GM12878 (cell line): ENCODE measurements around the gene ODC1. TPM values are rescaled to one million over a fixed set of nuclear protein-coding genes. Genes with fewer than 3 reads are reported as not detected.

Experiments used
- ATAC-seq: fragments of 200-7000 bp; cut with Tn5 transposase; 3 replicates; pipeline ENCODE4 v1.9.1; 2020; ENCODE audit warnings: mild to moderate bottlenecking, moderate library complexity
- BruUV-seq: library from RNA; stranded (reverse); fragments of 400-500 nt; replicated peaks from 2 replicates; lab custom pipeline; 2021; lab: Mats Ljungman, UMichigan
- CTCF ChIA-PET: fragments of 300-600 bp; sonication (Branson Sonifier 250); formaldehyde crosslinking; extraction: SDS; loops from one replicate; lab custom pipeline; 2021; ENCODE audit warnings: inconsistent platforms; lab: Yijun Ruan, JAX
- POLR2A ChIA-PET: fragments of 350-600 bp; formaldehyde crosslinking; extraction: SDS; loops from one replicate; lab custom pipeline; 2021; ENCODE audit warnings: inconsistent platforms; lab: Charles Lee
- RAD21 ChIA-PET: fragments of 300-600 bp; sonication (Branson Sonifier 250); formaldehyde crosslinking; loops from one replicate; lab custom pipeline; 2023; ENCODE audit warnings: antibody characterized with exemption; ENCODE audit not compliant: unreplicated experiment; lab: Charles Lee
- SMC1A ChIA-PET: fragments of 300-600 bp; sonication (Branson Sonifier 250); formaldehyde crosslinking; loops from one replicate; lab custom pipeline; 2023; ENCODE audit not compliant: unreplicated experiment, uncharacterized antibody; lab: Charles Lee
- DNase-seq: peaks from one replicate; pipeline ENCODE4 v3.0.0-alpha.2; 2011; ENCODE audit warnings: low read depth, low spot score
- FAIRE-seq: peaks from 3 replicates; lab custom pipeline; 2011; peaks lifted over from hg19 to GRCh38; lab: Jason Lieb, UNC
- H2AFZ ChIP-seq: 2 replicates; pipeline ENCODE4 v1.6.0; 2011; ENCODE audit warnings: low read depth, low read length, control low read depth; ENCODE audit not compliant: control insufficient read depth
- H3K27ac ChIP-seq: 2 replicates; pipeline ENCODE4 v1.5.1; 2011; ENCODE audit warnings: control low read depth; ENCODE audit not compliant: control insufficient read depth, insufficient read depth
- H3K27me3 ChIP-seq, 2 experiments: replicated peaks in 1 of 2; 2 replicates each; pipeline versions ENCODE4 v1.6.0 to v1.6.1; 2011; ENCODE audit warnings: low read length in 1 of 2; ENCODE audit not compliant: control insufficient read depth in 2 of 2, insufficient read depth in 2 of 2
- H3K36me3 ChIP-seq, 2 experiments: 2 replicates each; pipeline ENCODE4 v1.5.1; 2011; ENCODE audit warnings: low read length in 1 of 2; ENCODE audit not compliant: control insufficient read depth in 2 of 2, insufficient read depth in 2 of 2
- H3K4me1 ChIP-seq: 2 replicates; pipeline ENCODE4 v1.6.1; 2011; ENCODE audit warnings: mild to moderate bottlenecking, low read length, moderate library complexity, mixed read lengths; ENCODE audit not compliant: control insufficient read depth, insufficient read depth
- H3K4me2 ChIP-seq: 2 replicates; pipeline ENCODE4 v1.6.0; 2011; ENCODE audit warnings: control low read depth; ENCODE audit not compliant: control insufficient read depth, insufficient read depth
- H3K4me3 ChIP-seq: fragments of 200-600 bp; sonication (generic); 2 replicates; pipeline ENCODE4 v1.5.1; 2016
- H3K79me2 ChIP-seq: 2 replicates; pipeline ENCODE4 v1.6.0; 2011; ENCODE audit warnings: low read length; ENCODE audit not compliant: control insufficient read depth, insufficient read depth
- H3K9ac ChIP-seq: 2 replicates; pipeline ENCODE4 v1.8.0; 2011; ENCODE audit warnings: low read length, control low read depth, mixed read lengths; ENCODE audit not compliant: control insufficient read depth, insufficient read depth
- H3K9me3 ChIP-seq: replicated peaks from 3 replicates; pipeline ENCODE4 v1.5.1; 2011; ENCODE audit warnings: mild to moderate bottlenecking, low read length; ENCODE audit not compliant: control insufficient read depth, insufficient read depth
- H4K20me1 ChIP-seq: 2 replicates; pipeline ENCODE4 v1.6.0; 2011; ENCODE audit not compliant: control insufficient read depth, insufficient read depth
- CREM ChIP-seq: IDR thresholded peaks from 2 replicates; pipeline ENCODE4 v1.6.1; 2014; ENCODE audit warnings: antibody characterized with exemption, low read depth
- ETV6 ChIP-seq, 2 experiments: fragments of 450-650 bp in 1 of 2; IDR thresholded peaks in 1 of 2; conservative IDR thresholded peaks in 1 of 2; 2 replicates each; pipeline ENCODE4 v1.6.1; 2014; ENCODE audit warnings: antibody characterized with exemption in 1 of 2, borderline replicate concordance in 1 of 2, low read depth in 1 of 2, mild to moderate bottlenecking in 1 of 2, moderate library complexity in 1 of 2
- HDAC6 ChIP-seq: fragments of 200-600 bp; sonication (generic); IDR thresholded peaks from one replicate; pipeline ENCODE4 v1.8.0; 2017; ENCODE audit warnings: antibody characterized with exemption; ENCODE audit not compliant: unreplicated experiment
- NR2F1 ChIP-seq: fragments of 450-650 bp; conservative IDR thresholded peaks from 2 replicates; pipeline ENCODE4 v1.6.1; 2017; ENCODE audit warnings: mild to moderate bottlenecking
- PML ChIP-seq: IDR thresholded peaks from 2 replicates; pipeline ENCODE4 v1.6.1; 2012; ENCODE audit warnings: low read length, inconsistent platforms
- RCOR1 ChIP-seq: conservative IDR thresholded peaks from 2 replicates; pipeline ENCODE4 v1.6.1; 2012; ENCODE audit warnings: low read depth, low read length, improper control_type of control experiment
- RELA ChIP-seq: fragments of 450-650 bp; IDR thresholded peaks from 2 replicates; pipeline ENCODE4 v1.8.0; 2014; ENCODE audit warnings: borderline replicate concordance; ENCODE audit not compliant: partially characterized antibody
- RFX5 ChIP-seq: IDR thresholded peaks from 2 replicates; pipeline ENCODE4 v1.6.1; 2011; ENCODE audit warnings: low read depth, low read length, improper control_type of control experiment
- RUNX3 ChIP-seq: IDR thresholded peaks from 2 replicates; pipeline ENCODE4 v1.6.1; 2012; ENCODE audit warnings: low read length, inconsistent platforms
- SIX5 ChIP-seq: IDR thresholded peaks from 2 replicates; pipeline ENCODE4 v1.6.1; 2011; ENCODE audit warnings: mild to moderate bottlenecking, low read depth, low read length, moderate library complexity; ENCODE audit not compliant: severe bottlenecking
- SUPT20H ChIP-seq: IDR thresholded peaks from 2 replicates; pipeline ENCODE4 v1.6.1; 2011; ENCODE audit warnings: low read depth, mild to moderate bottlenecking, low read length, moderate library complexity, borderline replicate concordance; ENCODE audit not compliant: control insufficient read depth
- ZNF622 ChIP-seq: fragments of 450-650 bp; IDR thresholded peaks from 2 replicates; pipeline ENCODE4 v1.6.1; 2017; ENCODE audit warnings: mild to moderate bottlenecking, inconsistent platforms
- WGBS: methylation state at CpG from one replicate; pipeline ENCODE4 v1.1.6; 2016; ENCODE audit warnings: low lambda C conversion rate; ENCODE audit not compliant: insufficient replicate concordance, insufficient coverage; ENCODE audit errors: missing lambda C conversion rate; 5-methylcytosine and 5-hydroxymethylcytosine counted together
- in situ Hi-C: fragments of 300-500 bp; cut with MboI; formaldehyde crosslinking; loops from 9 replicates; pipeline ENCODE4 v1.14.3; 2018; ENCODE audit warnings: mixed read lengths
- intact Hi-C: fragments of 100-400 bp; cut with micrococcal nuclease; formaldehyde crosslinking; loops from one replicate; pipeline ENCODE4 v1.14.2; 2022; ENCODE audit not compliant: unreplicated experiment
- polyA plus RNA-seq, 11 experiments: library from polyadenylated mRNA; depleted of rRNA in 4 of 11; unstranded in 6 of 11; stranded (reverse) in 5 of 11; fragments of >200 nt; fragmentation: Nextera tagmentation in 4 of 11; fragmentation: Illumina TruSeq in 1 of 11; extraction: Ambion mirVana in 4 of 11; extraction: Trizol in 1 of 11; gene quantifications; 1 replicate in 1 of 11; 2 replicates in 10 of 11; pipeline versions ENCODE4 v1.2.1 to v1.2.3, GENCODE V29; 2011 to 2016; ENCODE audit warnings: inconsistent platforms in 2 of 11, missing spikeins in 2 of 11, low read depth in 1 of 11
- total RNA-seq, 4 experiments: library from RNA; depleted of rRNA in 3 of 4; stranded (reverse); fragments of >200 nt in 3 of 4; fragmentation: Illumina TruSeq in 1 of 4; extraction: Trizol in 1 of 4; gene quantifications; 2 replicates each; pipeline versions ENCODE4 v1.2.1 to v1.2.3, GENCODE V29; 2013 to 2021
- TF ChIP-seq, protein P1 (sequence below): IDR thresholded peaks from 2 replicates; pipeline ENCODE4 v1.6.1; 2011; ENCODE audit warnings: borderline replicate concordance, low read depth, mild to moderate bottlenecking, moderate library complexity, mixed read lengths, low read length; ENCODE audit not compliant: insufficient read depth; ENCODE audit errors: extremely low read length
- TF ChIP-seq, protein P2 (sequence below): fragments of 450-650 bp; formaldehyde crosslinking; IDR thresholded peaks from 2 replicates; pipeline ENCODE4 v1.5.0; 2022; ENCODE audit warnings: mild to moderate bottlenecking, missing genetic modification characterization
- TF ChIP-seq, protein P3 (sequence below): fragments of 450-650 bp; formaldehyde crosslinking; IDR thresholded peaks from 2 replicates; pipeline ENCODE4 v1.4.0; 2022; ENCODE audit warnings: mild to moderate bottlenecking, moderate library complexity

ODC1 gene
- total and polyA plus RNA-seq, 10 of the 15 experiments (the other 5 are each of a cell fraction or from before 2014, with no cell fraction given): 68.5 to 441 (median 340) TPM

DNA sequence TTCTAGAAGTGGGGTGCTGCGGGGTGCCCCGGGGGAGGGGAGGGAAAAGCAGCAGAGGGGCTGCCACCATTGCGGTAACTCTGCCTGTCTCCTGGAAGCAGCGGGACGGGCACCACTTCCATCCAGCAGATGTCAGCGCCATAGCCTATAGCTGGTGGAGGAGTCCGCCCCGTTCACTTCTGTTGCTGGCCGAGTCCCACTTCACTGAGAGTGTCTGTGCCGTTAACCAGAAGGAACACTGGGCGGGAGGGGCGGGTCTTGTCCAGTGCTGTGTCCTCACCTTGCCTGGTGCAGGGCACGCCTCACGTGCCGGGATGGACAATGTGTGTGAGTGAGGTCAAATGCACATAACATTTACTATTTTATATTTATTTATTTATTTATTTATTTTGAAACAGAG, 19.3 kb upstream of the ODC1 start:
- Histone ChIP-seq H3K9me3 (no peaks in the 10 kb centered on the region), H3K9ac (no peak overlapping the region), H2AFZ (no peak overlapping the region), H3K4me3 (no peak overlapping the region), H4K20me1 (no peaks in the 10 kb centered on the region; the same call in 1 of the 2 replicates), H3K36me3 (no peaks in the 10 kb centered on the region), H3K27ac (no peak overlapping the region), H3K79me2 (no peaks in the 10 kb centered on the region), H3K27me3 (no peaks in the 10 kb centered on the region; a peak in 1 of 4 replicates), H3K4me2 (no peak overlapping the region), H3K4me1 (no peaks in the 10 kb centered on the region)
- in situ Hi-C loops: no loop called here
- WGBS: 91% methylated on average over 9 of the region's 15 CpGs
- ChIA-PET SMC1A (no interaction called here), POLR2A (no interaction called here), RAD21 (no interaction called here), CTCF (interaction anchor here (0.8 kb wide), 1 partner anchor 193 kb away, joined by 3 read pairs; no protein-coding TSS in a partner anchor)
- no peak for DNase-seq
- BruUV-seq: no TSS peak
- no peak for TF ChIP-seq SUPT20H
- TF ChIP-seq CREM: no peak
- TF ChIP-seq RFX5: no peak
- TF ChIP-seq NR2F1: no peak
- TF ChIP-seq, protein P1, sequence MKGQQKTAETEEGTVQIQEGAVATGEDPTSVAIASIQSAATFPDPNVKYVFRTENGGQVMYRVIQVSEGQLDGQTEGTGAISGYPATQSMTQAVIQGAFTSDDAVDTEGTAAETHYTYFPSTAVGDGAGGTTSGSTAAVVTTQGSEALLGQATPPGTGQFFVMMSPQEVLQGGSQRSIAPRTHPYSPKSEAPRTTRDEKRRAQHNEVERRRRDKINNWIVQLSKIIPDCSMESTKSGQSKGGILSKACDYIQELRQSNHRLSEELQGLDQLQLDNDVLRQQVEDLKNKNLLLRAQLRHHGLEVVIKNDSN: no peak
- TF ChIP-seq RUNX3: no peak
- TF ChIP-seq, protein P2, sequence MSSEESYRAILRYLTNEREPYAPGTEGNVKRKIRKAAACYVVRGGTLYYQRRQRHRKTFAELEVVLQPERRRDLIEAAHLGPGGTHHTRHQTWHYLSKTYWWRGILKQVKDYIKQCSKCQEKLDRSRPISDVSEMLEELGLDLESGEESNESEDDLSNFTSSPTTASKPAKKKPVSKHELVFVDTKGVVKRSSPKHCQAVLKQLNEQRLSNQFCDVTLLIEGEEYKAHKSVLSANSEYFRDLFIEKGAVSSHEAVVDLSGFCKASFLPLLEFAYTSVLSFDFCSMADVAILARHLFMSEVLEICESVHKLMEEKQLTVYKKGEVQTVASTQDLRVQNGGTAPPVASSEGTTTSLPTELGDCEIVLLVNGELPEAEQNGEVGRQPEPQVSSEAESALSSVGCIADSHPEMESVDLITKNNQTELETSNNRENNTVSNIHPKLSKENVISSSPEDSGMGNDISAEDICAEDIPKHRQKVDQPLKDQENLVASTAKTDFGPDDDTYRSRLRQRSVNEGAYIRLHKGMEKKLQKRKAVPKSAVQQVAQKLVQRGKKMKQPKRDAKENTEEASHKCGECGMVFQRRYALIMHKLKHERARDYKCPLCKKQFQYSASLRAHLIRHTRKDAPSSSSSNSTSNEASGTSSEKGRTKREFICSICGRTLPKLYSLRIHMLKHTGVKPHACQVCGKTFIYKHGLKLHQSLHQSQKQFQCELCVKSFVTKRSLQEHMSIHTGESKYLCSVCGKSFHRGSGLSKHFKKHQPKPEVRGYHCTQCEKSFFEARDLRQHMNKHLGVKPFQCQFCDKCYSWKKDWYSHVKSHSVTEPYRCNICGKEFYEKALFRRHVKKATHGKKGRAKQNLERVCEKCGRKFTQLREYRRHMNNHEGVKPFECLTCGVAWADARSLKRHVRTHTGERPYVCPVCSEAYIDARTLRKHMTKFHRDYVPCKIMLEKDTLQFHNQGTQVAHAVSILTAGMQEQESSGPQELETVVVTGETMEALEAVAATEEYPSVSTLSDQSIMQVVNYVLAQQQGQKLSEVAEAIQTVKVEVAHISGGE (CRISPR knock-in tag): no peak
- no peak for TF ChIP-seq ZNF622
- no peak for TF ChIP-seq PML
- no peak for TF ChIP-seq HDAC6
- TF ChIP-seq RELA: no peak
- no peak for TF ChIP-seq ETV6 (conservative IDR thresholded peaks at IDR 0.05 in 1 of 2, IDR thresholded peaks at IDR 0.05 in 1 of 2; ENCODE audit: borderline replicate concordance in 1 of 2, low read depth in 1 of 2)
- TF ChIP-seq, protein P3, sequence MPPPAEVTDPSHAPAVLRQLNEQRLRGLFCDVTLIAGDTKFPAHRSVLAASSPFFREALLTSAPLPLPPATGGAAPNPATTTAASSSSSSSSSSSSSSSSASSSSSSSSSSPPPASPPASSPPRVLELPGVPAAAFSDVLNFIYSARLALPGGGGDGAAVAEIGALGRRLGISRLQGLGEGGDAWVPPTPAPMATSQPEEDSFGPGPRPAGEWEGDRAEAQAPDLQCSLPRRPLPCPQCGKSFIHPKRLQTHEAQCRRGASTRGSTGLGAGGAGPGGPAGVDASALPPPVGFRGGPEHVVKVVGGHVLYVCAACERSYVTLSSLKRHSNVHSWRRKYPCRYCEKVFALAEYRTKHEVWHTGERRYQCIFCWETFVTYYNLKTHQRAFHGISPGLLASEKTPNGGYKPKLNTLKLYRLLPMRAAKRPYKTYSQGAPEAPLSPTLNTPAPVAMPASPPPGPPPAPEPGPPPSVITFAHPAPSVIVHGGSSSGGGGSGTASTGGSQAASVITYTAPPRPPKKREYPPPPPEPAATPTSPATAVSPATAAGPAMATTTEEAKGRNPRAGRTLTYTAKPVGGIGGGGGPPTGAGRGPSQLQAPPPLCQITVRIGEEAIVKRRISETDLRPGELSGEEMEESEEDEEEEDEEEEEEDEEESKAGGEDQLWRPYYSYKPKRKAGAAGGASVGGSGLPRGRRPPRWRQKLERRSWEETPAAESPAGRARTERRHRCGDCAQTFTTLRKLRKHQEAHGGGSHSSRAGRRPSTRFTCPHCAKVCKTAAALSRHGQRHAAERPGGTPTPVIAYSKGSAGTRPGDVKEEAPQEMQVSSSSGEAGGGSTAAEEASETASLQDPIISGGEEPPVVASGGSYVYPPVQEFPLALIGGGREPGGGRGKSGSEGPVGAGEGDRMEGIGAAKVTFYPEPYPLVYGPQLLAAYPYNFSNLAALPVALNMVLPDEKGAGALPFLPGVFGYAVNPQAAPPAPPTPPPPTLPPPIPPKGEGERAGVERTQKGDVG (CRISPR knock-in tag): no peak
- TF ChIP-seq RCOR1: no peak
- no peak for TF ChIP-seq SIX5
- ATAC-seq: no peak
- intact Hi-C loops: no loop called here
- no peak for FAIRE-seq
